GM19043 (cell line): Measurements from ENCODE around the gene AATK.

Source experiments
- ATAC-seq: cut with Tn5 transposase; IDR thresholded peaks from one replicate; pipeline ENCODE4 v1.9.1; 2021; ENCODE audit warnings: low read depth; ENCODE audit not compliant: unreplicated experiment

AATK gene

DNA sequence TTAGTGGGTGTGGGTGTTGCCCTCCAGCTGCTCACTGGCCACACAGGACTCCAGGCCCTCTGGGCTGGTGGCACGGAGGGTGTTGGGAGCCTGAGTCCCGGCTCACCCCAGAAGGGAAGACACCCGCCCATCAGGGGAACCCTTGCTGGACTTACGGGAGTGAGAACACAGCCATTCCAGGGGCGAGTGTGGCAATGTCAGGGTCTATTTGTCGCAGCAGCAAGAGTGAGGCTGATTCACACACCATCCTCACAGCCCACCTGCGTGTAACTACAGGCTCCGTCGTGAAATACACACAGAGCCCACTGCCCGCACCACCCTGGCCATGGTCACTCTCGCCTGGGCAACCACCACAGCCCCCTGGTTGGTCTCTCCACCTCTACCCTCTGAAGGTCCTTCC, 17.8 kb upstream of the AATK start:
- no peak for ATAC-seq

GRCh38 chr17:81183316-81183715, 17.3 kb upstream of the AATK start:
- ATAC-seq = no peak

GRCh38 chr17:81182596-81182995, 16.6 kb upstream of the AATK start:
- ATAC-seq = no peak

DNA sequence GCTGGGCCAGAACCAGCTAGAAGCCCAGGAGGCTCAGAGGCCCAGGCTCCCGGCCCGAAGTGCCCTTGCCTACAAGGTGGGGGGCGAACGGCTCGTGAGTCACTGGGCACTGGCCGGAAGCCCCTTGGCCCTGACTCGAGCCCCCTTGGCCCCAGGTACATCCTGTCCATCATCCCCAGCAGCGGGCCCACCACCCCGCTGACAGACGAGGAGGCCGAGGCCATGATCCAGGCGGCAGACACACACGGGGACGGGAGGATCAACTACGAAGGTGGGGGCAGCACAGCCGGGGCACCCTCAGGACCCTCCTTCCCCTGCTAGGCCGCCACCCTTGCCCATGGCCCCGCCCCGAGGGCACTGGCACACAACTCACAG, 15.8 kb upstream of the AATK start:
- no peak for ATAC-seq

DNA sequence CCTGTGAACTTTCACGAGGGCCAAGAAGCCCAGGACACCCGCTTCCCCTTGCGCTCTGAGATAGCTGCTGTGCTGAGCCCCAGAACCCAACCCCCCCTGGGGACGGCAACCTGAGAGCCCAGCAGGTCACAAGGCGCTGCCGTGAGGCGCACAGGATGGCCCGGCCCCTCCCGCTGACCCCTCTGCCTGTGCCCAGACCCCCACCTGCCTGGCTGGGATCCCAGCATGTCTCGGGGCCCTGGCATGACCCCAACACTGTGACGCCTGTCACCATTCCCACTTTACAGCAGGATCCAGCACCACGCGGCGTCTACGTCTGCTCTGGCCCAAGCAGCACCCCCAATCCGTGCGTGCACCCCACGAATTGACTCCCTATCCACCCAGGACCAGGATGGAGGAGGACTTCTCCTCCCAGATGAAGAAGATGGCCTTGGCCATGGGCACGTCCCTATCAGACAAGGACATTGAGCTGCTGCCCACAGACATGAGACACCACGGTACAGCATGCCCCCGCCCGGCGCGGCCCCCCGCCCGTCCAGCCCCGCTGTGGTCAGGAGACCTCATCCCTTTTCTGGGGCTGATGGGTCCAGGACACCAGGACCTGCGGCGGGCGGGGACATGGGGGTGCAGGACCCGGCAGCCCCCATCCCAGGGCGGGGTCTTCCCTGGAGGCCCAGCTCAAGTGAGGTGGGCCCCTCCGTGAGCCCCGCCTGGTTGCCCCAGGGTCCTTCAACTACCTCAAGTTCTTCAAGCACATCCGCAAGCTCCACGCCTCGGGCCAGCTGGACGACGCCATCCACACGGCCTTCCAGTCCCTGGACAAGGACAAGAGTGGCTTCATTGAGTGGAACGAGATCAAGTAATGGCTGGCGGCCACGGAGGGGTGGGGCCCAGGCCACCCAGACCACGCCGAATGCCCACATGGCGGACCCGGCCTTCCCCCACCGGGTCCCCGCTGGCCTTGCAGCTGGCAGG, 15.1 kb upstream of the AATK start:
- ATAC-seq = no peak

GRCh38 chr17:81179861-81180260, 13.8 kb upstream of the AATK start:
- ATAC-seq = no peak

- ATAC-seq = no peak
Observed at GRCh38 chr17:81179220-81179619, 13.2 kb upstream of the AATK start.

DNA sequence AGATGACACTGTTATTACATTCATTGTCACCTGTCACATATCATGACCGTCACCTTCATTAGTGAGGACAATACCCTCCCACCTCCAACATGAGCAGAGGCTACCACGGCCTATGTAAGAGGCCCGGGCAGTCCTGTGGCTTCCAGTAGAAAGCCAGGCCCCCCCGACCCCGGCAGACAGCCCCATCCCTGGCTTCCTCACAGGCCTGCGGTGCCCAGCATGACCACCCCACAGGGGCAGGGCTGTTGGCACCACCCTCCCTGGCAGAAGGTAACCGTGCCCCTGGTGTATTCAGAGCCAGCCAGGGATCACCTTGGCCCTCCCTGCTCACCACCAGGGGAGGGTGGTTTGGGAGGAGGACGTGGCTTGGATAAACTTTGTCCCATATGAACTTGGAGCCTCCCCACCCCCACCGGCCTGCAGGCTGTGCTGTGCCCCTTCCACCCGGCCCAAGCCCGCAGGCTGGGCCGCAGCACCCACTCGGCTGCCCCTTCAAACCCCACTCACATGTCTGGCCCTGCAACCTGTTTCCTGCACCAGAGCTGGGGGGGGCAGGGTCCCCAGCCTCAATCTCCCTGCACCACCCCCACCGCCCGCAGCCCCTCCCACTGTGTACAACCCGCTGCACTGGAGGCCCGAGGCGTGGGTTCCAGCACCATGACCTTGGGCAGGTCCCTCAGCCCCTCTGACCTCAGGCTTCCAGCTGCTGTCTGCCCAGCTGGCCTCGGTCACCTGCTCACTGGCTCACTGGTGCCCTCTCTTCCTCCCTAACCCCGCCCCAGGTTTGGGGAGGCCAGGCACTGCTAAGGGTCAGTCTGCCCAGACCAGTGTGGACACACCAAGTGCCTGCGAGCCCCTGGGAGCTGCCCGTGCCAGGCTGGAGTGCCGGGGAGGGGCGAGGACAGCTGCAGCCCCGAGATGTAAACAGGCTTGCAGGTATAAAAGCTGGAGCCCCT, 12.4 kb upstream of the AATK start:
- ATAC-seq = no peak

DNA sequence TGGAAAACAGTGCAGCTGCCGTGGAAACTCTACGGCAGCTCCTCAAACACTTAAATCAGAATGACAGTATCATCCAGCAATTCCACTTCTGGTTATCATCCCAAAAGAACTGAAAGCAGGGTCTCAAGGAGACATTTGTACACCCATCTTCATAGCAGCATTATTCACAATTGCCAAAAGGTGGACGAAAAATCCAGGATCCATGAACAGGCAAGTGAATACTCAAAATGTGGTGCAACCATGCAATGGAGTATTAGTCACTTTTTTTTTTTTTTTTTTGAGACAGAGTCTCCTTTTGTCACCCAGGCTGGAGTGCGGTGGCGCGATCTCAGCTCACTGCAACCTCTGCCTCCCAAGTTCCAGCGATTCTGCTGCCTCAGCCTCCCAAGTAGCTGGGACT, 10.6 kb upstream of the AATK start:
- ATAC-seq = no peak

GRCh38 chr17:81173762-81174155, 7.7 kb upstream of the AATK start:
- ATAC-seq = no peak

- ATAC-seq = no peak
Observed at GRCh38 chr17:81173052-81173761, 7.2 kb upstream of the AATK start.

DNA sequence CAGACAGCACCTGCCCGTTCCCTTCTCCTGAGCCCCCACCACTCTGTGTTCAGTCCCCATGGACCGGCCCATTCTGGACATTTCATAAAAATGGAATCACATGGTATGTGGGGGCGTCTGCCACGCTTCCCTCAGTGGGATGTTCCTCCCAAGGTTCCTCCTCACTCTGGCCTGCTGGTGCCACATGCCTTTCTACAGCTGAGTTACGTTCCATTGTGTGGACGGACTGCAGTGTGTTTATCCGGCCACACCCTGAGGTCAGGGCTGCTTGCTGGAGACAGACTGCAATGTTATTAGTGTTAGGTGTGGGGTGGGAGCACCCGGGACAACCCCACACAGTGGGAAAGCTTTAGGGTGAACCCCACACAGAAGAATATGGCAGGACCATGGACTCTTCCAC, 5.9 kb upstream of the AATK start:
- ATAC-seq = no peak

GRCh38 chr17:81170727-81171494, 4.9 kb upstream of the AATK start:
- ATAC-seq = no peak

GRCh38 chr17:81169870-81170309, 3.9 kb upstream of the AATK start:
- no peak for ATAC-seq

DNA sequence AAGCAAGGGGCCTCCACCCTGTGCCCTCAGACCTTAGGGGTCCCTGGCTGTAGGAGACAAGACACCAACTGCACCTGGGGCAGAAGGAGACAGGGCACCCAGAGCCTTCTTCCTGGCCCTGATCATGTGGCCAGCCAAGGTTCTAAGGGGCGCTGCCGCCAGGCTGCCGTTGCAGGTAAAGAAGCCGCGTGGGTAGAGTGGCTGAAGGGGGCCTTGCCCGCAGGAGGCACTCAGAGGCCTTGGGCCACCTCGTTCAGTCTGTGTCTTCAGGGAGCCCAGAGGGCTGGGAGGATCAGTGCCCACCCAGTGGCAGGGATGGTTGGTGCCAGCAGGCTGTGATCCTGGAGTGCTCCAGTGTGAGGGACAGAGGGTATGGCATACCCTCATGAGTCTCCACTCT, 1.6 kb upstream of the AATK start:
- ATAC-seq = no peak

DNA sequence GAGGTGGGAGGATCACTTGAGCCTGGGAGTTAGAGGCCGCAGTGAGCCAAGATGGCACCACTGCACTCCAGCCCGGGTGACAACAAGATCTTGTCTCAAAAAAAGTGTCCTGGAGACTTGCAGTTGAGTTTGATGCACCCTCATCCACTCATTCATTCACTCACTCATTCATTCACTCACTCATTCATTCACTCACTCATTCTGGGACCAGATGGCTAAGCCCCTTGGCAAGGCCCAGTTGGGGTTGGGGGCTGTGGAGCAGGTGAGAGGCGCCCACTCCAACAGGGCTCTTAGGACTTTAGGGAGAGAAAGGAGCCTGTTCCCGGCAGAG, 1.1 kb upstream of the AATK start:
- no peak for ATAC-seq

GRCh38 chr17:81165246-81166032, 582 bp downstream of the AATK start, which contains the start of gene PVALEF:
PVALEF (plus strand) TSS chr17:81165507; CDS start chr17:81181227, 15,720 bp downstream.
- no peak for ATAC-seq

GRCh38 chr17:81164371-81165245, 1.4 kb downstream of the AATK start:
- no peak for ATAC-seq
